GM12892 (cell line): ENCODE measurements around the gene SLC5A8.

Experiments
- POLR2A ChIP-seq: IDR thresholded peaks from 2 replicates; pipeline ENCODE4 v1.6.1; 2011; ENCODE audit warnings: low read depth, low read length, control low read depth
- POLR2AphosphoS5 ChIP-seq: IDR thresholded peaks from 2 replicates; pipeline ENCODE4 v1.6.1; 2011; ENCODE audit warnings: low read depth, low read length, control low read depth
- TAF1 ChIP-seq: IDR thresholded peaks from 2 replicates; pipeline ENCODE4 v1.6.1; 2011; ENCODE audit warnings: low read depth, mild to moderate bottlenecking, control low read depth, low read length, borderline replicate concordance

GRCh38 chr12:101256266-101256665 lies 46.2 kb upstream of the SLC5A8 start:
- TF ChIP-seq TAF1 = no peak
- no peak for TF ChIP-seq POLR2AphosphoS5
- TF ChIP-seq POLR2A = no peak
